NCI-H510A (cell line): ENCODE results near the gene LENG1.
A peak's percentile ranks its signal among the peaks of the same experiment; 100 is the strongest.
"Not testable (repeated sequence)": the region's sequence is repeated elsewhere in the genome, so short reads cannot be mapped to it uniquely, and the experiment has no call there.

Source experiments
- DNase-seq: peaks from one replicate; lab custom pipeline; 2025; lab: John Stamatoyannopoulos, UW

The LENG1 gene

DNA sequence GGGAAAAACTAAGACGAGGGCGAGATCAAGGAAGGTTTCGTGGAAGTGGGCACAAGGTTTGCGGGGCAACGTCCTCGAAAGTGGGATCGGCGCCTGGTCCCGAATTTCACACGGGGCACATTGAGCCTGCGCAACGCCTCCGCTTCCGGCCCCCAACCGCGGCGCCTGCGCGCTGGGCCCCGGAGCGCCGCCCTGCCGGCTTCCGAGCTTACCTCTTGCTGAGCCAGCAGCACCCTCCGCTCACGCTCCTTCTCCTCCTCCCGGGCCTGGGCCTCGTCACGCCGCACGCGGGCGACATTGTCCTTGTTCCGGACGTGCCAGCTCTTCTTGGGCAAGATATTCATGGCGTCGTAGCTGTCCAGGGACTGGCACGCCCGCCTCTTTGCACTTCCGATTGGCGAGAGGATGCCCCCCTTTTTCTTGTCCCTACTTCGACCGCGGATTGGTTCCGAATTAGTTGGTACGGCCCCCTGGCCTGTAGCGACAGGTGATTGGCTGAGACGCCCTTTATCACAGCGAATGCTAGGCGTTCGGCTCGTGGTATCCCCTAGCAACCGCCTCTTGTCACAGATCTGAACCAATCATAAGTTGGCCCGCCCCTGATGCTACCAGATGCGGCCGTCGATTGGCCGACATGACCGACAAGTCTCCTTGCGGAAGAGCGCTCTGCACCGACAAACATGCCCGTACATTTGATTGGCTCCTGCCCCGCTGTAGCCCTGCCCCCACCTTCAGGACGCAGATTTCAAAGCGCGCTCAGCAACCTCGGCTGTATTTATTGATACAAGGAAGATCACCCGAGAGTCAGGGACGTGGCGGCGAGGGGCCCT, at the start of gene LENG1:
Gene LENG1 (minus strand): TSS at position 370 of the 830 bp plus-strand sequence. CDS start 26 bp downstream, at position 344.
- DNase-seq = peak; percentile 99

DNA sequence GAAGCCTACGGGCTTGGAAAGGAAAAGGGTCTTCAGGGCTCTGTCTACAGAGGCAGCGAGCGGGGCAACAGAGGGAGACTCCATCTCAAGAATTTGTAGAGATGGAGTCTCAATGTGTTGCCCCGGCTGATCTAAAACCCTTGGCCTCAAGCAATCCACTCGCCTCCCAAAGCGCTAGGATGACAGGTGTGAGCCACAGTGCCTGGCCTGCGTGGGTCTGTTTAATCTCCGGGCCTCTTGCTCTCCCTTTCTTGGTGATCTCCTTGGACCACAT, 49.2 kb upstream of the LENG1 start:
- no peak for DNase-seq

DNA sequence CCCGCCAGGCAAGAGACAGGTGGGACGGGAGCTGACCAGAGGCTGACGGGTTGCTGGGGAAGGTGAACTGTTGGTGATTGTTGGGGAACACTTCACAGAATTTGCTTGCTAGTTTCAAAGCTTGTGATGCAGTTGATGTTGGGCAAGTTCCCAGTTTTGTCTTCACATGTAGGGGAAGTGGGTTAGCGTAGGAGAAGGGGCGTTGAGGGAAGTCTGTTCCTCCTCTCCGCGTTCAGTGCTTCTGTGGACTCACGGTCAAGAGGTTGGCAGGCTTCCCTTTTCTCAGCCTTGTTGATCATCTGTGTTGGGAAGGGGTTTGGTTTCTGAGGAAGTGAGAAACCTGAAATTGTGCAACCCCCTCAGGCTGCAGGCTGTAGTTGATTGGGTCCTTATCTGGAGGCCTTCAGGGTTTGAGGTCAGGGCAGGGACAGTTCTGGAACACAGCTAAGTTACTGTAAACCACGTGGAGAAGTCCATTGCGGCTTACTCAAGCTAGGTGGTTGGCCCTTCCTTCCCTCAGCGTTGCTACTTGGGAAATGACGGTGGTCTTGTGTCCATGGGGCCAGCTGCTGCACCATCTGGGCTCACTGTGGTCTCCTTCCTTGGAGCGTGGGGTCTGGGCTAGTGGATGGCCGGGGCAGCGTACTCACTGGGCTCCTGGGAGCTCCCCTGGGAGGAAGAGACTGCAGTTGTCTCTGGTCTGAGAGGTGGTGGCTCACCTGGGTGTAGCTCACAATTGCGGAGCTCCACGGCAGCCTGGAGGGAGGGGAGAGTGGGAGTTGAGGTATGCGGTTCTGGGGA, 48.7 kb upstream of the LENG1 start:
- DNase-seq = no peak

DNA sequence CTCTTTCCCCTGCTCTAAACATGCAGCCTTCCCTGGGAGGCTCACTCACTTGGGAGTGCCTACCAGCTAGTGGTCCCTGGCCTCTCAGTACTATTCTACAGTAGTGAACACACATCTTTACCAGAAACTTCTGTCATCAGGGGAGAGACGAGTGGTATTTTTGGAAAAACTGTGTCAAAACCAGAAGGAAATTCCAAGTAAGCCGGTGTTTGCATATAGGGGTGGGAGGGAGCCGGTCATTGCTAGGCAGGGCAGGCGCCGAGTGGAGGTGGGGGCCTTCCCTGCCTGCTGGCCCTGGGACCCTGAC, 48.1 kb upstream of the LENG1 start:
- DNase-seq = no peak

DNA sequence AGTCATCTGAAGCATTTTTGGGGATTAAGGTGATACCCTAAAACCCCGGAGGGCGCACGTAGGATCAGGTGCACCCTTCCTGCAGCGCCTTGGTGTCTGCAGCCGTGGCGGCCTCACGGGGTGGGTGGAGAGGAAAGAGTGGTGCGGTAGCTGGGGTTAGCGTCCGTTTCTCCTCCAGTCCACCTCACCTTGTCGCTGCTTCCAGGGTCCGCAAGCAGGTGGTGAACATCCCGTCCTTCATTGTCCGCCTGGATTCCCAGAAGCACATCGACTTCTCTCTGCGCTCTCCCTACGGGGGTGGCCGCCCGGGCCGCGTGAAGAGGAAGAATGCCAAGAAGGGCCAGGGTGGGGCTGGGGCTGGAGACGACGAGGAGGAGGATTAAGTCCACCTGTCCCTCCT, 47.7 kb upstream of the LENG1 start:
- not testable (repeated sequence) for DNase-seq

DNA sequence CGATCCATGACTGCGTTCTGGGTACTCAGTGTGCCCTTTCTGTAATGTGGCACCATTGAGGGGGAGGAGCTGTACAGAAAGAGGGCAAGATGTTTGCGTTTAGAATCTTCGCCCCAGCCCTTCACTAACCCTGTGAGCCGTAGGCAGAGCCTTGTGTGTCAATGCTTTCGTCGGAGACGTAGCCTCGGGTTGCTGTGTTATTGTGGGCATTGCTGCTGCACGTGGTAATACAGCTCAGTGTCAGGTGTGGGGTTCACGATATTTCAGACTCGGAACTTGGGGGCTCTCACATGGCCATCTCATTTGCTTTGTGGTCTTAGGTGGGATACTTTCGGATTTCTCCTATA, 47.3 kb upstream of the LENG1 start:
- no peak for DNase-seq

DNA sequence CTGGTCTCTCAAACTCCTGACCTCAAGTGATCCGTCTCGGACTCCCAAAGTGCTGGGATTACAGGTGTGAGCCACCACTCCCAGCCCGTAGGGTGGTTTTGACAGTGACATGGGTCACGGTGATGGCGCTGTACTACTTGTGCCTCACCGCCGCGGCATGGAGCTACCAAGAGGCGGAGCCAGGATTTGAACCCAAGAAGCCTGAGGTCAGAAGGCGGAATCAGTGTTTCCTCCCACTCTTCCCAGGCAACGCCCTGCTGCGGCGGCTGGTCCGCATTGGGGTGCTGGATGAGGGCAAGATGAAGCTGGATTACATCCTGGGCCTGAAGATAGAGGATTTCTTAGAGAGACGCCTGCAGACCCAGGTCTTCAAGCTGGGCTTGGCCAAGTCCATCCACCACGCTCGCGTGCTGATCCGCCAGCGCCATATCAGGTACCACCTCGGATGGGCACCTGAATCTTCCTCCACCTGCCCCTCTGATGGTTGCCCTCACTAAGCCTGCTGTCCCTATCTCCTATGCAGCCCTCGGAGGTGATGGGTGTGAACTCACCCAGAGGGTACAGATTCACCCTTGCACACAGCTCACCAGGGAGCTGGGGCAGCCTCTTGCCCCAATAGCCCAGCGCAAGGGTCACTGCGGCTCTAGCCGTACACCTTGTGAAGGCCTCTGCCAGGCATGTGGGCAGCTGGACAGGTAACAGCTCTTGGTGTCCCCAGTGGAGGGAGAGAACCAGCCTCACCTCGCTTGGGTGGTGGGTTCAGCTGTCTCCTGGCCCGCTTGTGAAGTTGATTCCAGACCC, 46.7 kb upstream of the LENG1 start:
- DNase-seq = no peak

DNA sequence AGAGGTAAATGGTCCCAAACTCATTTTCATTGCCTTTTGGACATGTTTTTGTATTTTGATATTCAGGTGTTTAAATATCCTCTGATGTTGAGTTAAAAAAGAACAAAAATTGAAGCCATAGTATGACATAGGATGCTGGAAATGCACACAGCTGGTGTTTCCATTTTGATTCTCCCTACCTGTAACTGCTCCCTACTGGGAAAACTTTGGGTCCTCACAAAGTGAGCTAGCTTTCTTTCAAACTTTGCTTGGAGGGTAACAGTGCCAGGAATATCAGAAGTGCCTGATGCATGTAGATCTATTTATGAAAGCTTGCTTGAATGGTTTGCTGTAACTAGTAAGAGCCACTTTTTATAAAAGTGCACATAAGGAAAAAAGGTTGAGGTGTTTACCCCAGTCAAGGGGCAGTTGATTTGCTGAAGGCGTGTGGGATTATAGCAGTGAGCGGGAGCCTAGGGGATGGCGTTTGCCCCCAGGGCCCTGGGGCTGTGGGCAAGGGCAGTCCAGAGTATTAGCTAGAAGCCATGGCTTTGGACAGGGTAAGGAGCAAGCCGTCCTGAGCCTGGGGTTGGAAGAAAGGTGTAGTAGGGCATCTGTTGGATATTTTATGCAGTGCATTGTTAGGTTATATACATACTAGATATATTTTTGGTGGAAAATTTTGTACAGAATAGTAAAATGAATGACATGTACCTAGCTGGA, 45.4 kb upstream of the LENG1 start:
- DNase-seq = no peak

DNA sequence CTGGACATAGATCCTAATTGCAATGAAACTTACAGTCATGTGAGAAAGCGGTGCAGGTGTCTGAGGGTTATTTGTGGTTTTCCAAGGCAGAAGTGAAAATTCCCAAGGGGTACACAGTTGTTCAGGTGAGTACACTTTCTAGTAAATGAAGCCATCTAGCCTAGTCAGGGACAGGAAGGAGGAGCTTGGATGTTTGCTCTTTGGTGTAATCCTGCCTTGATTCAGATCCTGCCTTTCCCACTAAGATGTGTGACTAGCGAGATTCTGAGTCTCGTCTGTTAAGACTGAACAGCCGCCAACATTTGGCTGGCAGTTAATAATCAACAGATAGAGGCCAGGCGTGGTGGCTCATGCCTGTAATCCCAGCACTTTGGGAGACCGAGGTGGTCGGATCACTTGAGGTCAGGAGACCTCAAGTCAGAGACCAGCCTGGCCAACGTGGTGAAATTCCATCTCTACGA, 43.7 kb upstream of the LENG1 start:
- DNase-seq = no peak

DNA sequence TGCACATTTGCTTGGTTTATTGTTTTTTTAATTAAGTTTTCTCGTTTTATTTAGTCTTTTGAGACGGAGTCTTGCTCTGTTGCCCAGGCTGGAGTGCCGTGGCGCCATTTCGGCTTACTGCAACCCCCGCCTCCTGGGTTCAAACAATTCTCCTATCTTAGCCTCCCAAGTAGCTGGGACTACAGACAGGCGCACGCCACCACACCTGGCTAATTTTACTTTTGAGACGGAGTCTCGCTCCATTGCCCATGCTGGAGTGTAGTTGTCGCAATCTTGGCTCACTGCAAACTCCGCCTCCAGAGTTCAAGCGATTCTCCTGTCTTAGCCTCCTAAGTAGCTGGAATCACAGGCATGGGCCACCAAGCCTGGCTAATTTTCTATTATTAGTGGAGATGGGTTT, 42.5 kb upstream of the LENG1 start:
- no peak for DNase-seq

DNA sequence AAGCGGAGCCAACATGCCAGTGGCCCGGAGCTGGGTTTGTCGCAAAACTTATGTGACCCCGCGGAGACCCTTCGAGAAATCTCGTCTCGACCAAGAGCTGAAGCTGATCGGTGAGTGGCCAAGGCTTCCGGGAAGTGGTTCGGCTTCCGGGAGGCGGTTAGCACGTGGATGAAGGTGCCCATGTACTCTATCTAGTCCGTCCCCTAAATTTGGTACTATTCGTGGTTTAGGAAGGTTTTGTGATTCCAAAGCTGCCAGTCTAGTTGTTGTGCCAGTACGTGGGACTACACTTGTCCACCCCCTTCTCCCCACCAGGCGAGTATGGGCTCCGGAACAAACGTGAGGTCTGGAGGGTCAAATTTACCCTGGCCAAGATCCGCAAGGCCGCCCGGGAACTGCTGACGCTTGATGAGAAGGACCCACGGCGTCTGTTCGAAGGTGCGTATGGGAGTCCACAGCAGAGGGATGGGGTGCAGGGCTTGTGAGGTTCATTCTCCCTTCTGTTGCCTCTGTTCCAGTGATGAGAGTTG, 41.7 kb upstream of the LENG1 start:
- DNase-seq = no peak

DNA sequence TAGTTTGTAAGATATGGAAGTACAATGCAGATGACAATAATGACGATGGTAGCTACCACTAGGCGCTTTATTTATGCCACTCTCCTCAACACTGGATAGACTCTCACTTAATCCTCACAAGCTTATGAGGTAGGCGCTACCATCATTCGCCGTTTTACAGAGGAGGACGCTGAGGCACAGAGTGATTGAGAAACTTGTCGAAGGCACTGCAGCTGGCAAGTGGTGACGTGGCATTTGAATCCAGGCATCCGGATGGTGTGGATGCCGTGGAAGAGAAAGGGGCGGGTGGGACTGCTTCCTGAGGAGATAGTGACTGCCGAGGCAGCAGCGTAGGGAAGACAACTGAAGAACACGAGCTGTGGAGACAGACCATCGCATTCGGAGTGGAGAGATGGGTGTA, 39.9 kb upstream of the LENG1 start:
- DNase-seq = no peak

DNA sequence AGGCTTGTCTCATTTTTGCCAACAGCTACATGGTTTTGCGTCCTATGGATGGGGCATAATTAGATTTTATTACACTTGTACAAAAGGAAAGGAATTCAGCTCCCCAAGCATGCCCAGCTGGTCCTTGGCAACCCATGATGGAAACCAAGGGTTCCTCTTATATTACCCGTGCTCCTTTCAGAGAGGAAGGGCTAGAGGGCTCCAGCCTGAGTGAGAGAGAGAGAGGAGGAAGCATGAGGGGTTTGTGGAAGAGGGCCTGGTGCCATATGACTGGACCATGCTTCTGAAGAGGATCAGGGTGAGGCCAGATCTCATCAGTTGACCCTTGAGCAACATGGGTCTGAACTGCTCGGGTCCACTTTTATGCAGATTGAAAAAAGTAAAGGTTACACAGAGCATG, 37.6 kb upstream of the LENG1 start:
- no peak for DNase-seq

DNA sequence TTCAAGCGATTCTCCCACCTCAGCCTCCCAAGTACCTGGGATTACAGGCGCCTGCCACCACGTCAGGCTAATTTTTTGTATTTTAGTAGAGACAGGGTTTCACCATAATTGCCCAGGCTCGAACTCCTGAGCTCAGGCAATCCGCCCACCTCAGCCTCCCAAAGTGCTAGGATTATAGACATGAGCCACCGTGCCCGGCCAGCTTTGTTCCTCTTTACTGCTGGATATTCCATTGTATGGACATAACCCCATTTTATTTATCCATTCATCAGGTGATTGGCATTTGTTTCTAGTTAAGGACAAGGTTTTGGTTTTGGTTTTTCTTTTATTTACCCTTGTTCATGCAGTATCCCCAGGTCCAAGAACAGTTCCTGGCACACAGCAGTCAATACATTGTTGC, 37.0 kb upstream of the LENG1 start:
- no peak for DNase-seq

DNA sequence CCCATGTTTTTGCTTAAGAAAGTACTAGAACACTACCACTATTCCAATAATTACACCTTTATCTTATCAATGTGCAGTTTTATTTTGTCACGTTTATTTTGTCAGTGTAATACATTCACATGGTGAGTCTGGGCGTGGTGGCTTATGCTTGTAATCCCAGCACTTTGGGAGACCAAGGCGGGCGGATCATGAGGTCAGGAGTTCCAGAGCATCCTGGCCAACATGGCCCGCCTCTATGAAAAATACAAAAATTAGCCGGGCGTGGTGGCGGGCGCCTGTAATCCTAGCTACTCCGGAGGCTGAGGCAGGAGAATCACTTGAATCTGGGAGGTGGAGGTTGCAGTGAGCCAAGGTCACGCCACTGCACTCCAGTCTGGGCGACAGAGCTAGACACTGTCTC, 34.9 kb upstream of the LENG1 start:
- DNase-seq = not testable (repeated sequence)

DNA sequence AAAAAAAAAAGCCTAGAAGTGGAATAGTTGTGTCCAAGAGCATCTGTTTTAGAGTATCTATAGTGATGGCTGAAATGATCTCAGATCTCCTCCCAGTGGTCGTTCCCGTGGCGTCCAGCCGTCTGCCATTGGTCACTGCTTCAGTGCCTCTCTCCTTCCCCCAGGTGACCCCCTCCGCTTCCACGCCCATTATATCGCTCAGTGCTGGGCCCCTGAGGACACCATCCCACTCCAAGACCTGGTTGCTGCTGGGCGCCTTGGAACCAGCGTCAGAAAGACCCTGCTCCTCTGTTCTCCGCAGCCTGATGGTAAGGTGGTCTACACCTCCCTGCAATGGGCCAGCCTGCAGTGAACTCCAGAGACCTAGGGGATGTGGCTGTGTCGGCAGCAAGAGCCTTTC, 33.5 kb upstream of the LENG1 start:
- DNase-seq = no peak

DNA sequence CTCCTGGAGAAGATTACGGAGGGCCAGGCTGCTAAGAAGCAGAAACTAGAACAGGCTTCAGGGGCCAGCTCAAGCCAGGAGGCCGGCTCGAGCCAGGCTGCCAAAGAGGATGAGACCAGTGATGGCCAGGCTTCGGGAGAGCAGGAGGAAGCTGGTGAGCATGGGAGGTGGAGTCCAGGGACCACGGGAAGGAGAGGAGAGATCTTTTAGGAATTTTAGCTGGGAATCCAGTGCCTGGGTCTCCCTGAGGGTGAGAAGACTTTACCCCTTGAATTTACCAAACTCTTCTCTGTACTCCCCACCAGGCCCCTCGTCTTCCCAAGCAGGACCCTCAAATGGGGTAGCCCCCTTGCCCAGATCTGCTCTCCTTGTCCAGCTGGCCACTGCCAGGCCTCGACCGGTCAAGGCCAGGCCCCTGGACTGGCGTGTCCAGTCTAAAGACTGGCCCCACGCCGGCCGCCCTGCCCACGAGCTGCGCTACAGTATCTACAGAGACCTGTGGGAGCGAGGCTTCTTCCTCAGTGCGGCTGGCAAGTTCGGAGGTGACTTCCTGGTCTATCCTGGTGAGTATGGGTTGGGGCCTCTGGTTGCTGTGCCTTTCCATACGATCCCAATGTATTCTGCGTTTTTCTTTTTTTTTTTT, 32.4 kb upstream of the LENG1 start:
- DNase-seq = no peak

DNA sequence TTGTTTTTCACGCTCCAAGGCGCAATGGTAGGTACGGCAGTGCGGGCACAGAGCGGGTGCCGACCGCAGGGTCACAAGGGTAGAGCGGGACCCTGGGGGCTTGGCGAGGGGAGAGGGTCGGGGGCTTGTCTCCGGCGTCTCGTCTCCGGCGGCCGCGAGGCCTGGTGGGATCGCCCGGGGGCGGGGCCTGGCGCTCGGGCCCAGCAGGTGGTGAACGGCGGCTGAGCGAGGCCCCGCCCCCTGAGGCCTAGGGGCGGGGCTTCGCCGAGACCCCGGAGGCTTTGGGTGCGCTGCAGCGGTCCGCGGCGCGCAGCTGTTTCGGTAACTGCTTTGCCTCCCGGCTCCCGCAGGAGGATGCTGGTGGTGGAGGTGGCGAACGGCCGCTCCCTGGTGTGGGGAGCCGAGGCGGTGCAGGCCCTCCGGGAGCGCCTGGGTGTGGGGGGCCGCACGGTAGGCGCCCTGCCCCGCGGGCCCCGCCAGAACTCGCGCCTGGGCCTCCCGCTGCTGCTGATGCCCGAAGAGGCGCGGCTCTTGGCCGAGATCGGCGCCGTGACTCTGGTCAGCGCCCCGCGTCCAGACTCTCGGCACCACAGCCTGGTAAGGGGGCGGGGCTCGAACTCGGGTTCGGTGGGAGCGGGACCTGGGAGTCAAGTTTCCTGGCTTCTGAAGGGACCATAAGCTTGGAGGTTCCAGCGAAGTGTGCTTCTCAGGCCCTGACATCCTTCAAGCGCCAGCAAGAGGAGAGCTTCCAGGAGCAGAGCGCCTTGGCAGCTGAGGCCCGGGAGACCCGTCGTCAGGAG, 31.7 kb upstream of the LENG1 start, which contains the start of gene TSEN34:
Gene TSEN34 (plus strand): TSS at position 298 of the 800 bp plus-strand sequence. CDS start 57 bp downstream, at position 355.
- DNase-seq = peak; percentile 69

DNA sequence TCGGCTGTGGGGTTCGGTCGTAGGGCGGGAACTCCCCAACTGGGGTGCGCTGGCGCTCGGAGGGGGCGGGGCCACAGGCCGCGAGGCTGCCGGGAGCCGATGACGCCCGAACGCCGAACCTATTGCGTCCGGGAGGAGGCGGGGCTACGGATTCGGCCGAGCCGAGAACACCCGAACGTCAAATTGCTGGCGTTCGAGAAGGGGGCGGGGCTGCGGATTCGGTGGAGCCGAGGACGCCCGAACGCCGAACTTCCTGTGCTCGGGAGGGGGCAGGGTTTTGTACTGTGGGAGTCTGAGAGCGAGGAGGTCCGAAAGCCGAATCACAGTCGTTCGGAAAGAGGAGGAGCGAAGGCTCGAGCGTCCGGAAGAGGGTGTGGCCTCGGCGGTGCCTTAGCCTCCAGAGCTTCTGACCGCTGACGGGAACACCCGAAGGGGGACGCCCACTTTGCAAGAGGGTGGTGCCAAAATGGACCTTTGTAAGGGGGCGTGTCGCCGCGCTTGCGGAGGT, 31.0 kb upstream of the LENG1 start:
- DNase-seq = peak; percentile 96
